Measurements from ENCODE around the gene TMEM132D.
"Not testable (repeated sequence)": the region's sequence is repeated elsewhere in the genome, so short reads cannot be mapped to it uniquely, and the experiment has no call there.

The TMEM132D gene

GRCh38 chr12:129903956-129904829, at the start of gene TMEM132D:
Gene TMEM132D, minus strand, starts transcription at chr12:129904025.
- no peak for DNase-seq (ENCODE audit: low read depth)

GRCh38 chr12:129949651-129950050, 45.8 kb upstream of the TMEM132D start:
- no peak for DNase-seq (ENCODE audit: low read depth)

- DNase-seq (ENCODE audit: low read depth), result no peak
These were observed 37.8 kb upstream of the TMEM132D start for GRCh38 chr12:129941618-129942017.

GRCh38 chr12:129938089-129938488, 34.3 kb upstream of the TMEM132D start:
- DNase-seq (ENCODE audit: low read depth), result no peak

- DNase-seq (ENCODE audit: low read depth), result no peak
These were observed 33.6 kb upstream of the TMEM132D start for GRCh38 chr12:129937426-129937825.

- DNase-seq (ENCODE audit: low read depth), result no peak
These were observed 24.8 kb upstream of the TMEM132D start for GRCh38 chr12:129928643-129929042.

GRCh38 chr12:129927316-129927900, 23.6 kb upstream of the TMEM132D start:
- DNase-seq (ENCODE audit: low read depth), result peak; percentile 4

- DNase-seq (ENCODE audit: low read depth), result peak; percentile 60
These were observed 7.7 kb upstream of the TMEM132D start for GRCh38 chr12:129911428-129912049.

- DNase-seq (ENCODE audit: low read depth), result no peak
These were observed 5.5 kb upstream of the TMEM132D start for GRCh38 chr12:129909051-129910020.

GRCh38 chr12:129903092-129903945, 506 bp downstream of the TMEM132D start:
- DNase-seq (ENCODE audit: low read depth), result no peak

GRCh38 chr12:129902371-129903091, 1.3 kb downstream of the TMEM132D start:
- no peak for DNase-seq (ENCODE audit: low read depth)

GRCh38 chr12:129901254-129901653, 2.6 kb downstream of the TMEM132D start:
- peak; percentile 14 for DNase-seq (ENCODE audit: low read depth)

GRCh38 chr12:129900306-129900705, 3.5 kb downstream of the TMEM132D start:
- DNase-seq (ENCODE audit: low read depth), result no peak

GRCh38 chr12:129899045-129899444, 4.8 kb downstream of the TMEM132D start:
- DNase-seq (ENCODE audit: low read depth), result not testable (repeated sequence)

- no peak for DNase-seq (ENCODE audit: low read depth)
These were observed 10.1 kb downstream of the TMEM132D start for GRCh38 chr12:129893691-129894090.

- DNase-seq (ENCODE audit: low read depth), result peak; percentile 4
These were observed 16.7 kb downstream of the TMEM132D start for GRCh38 chr12:129887101-129887500.

GRCh38 chr12:129886541-129886940, 17.3 kb downstream of the TMEM132D start:
- no peak for DNase-seq (ENCODE audit: low read depth)

GRCh38 chr12:129885287-129885686, 18.5 kb downstream of the TMEM132D start:
- no peak for DNase-seq (ENCODE audit: low read depth)

- DNase-seq (ENCODE audit: low read depth), result no peak
These were observed 26.4 kb downstream of the TMEM132D start for GRCh38 chr12:129877411-129877810.

GRCh38 chr12:129873833-129874208, 30.0 kb downstream of the TMEM132D start:
- DNase-seq (ENCODE audit: low read depth), result no peak

Measured in iris pigment epithelial cell (primary cell).